Measurements from ENCODE around the gene TCP11L2. TPM values are rescaled to one million over a fixed set of nuclear protein-coding genes. Genes with fewer than 3 reads are reported as not detected.

The TCP11L2 gene
- total and polyA plus RNA-seq, 4 donors: 5.5 to 50.9 (median 17.0) TPM

- Histone ChIP-seq H3K27ac (ENCODE audit: low read depth in 1 of 2, low read length in 2 of 2) (no peak overlapping the region), H3K4me3 (ENCODE audit: low read length in 2 of 2) (no peak overlapping the region), H3K27me3 (ENCODE audit: control insufficient read depth in 1 of 2, insufficient read depth in 2 of 2, low read length in 1 of 2) (no peaks in the 10 kb centered on the region), H3K9me3 (ENCODE audit: control insufficient read depth, low read length) (no peaks in the 10 kb centered on the region), H3K4me1 (ENCODE audit: control insufficient read depth in 1 of 2, insufficient read depth in 2 of 2, low read length in 2 of 2) (no peaks in the 10 kb centered on the region), H3K36me3 (ENCODE audit: control insufficient read depth in 1 of 2, insufficient read depth in 2 of 2, low read length in 1 of 2) (peaks cover 10 to 17% of the 10 kb centered on the region in 2 donors)
- DNase-seq (no peak), ATAC-seq (ENCODE audit: low FRiP score) (no peak)
- WGBS, 2 donors: 70 to 72% methylated on average over 7 of the region's 7 CpGs
- intact Hi-C loops (cut with DNase I): no loop called here
These were observed 18.8 kb downstream of the TCP11L2 start for GRCh38 chr12:106321139-106321850.

- Histone ChIP-seq H3K36me3 (ENCODE audit: control insufficient read depth in 1 of 2, insufficient read depth in 2 of 2, low read length in 1 of 2) (peaks cover 10 to 11% of the 10 kb centered on the region in 2 donors), H3K4me3 (ENCODE audit: low read length in 2 of 2) (no peak overlapping the region), H3K27ac (ENCODE audit: low read depth in 1 of 2, low read length in 2 of 2) (no peak overlapping the region), H3K27me3 (ENCODE audit: control insufficient read depth in 1 of 2, insufficient read depth in 2 of 2, low read length in 1 of 2) (no peaks in the 10 kb centered on the region), H3K9me3 (ENCODE audit: control insufficient read depth, low read length) (no peaks in the 10 kb centered on the region), H3K4me1 (ENCODE audit: control insufficient read depth in 1 of 2, insufficient read depth in 2 of 2, low read length in 2 of 2) (no peaks in the 10 kb centered on the region)
- intact Hi-C loops (cut with DNase I): no loop called here
- ATAC-seq (ENCODE audit: low FRiP score): no peak
- WGBS, 2 donors: 98% methylated on average over 2 of the region's 2 CpGs
- no peak for DNase-seq
These were observed 21.0 kb downstream of the TCP11L2 start for GRCh38 chr12:106323537-106323936.

GRCh38 chr12:106327309-106327869, 24.9 kb downstream of the TCP11L2 start:
- H3K36me3 ChIP-seq (ENCODE audit: control insufficient read depth in 1 of 2, insufficient read depth in 2 of 2, low read length in 1 of 2): peaks cover 8 to 14% of the 10 kb centered on the region in 2 donors
- ATAC-seq (ENCODE audit: low FRiP score) (no peak), DNase-seq (no peak)
- no peaks in the 10 kb centered on the region for H3K4me1 ChIP-seq (ENCODE audit: control insufficient read depth in 1 of 2, insufficient read depth in 2 of 2, low read length in 2 of 2)
- intact Hi-C loops (cut with DNase I): no loop called here
- no peaks in the 10 kb centered on the region for H3K9me3 ChIP-seq (ENCODE audit: control insufficient read depth, low read length)
- 81 to 83% methylated on average over 2 of the region's 2 CpGs for WGBS, 2 donors
- H3K27me3 ChIP-seq (ENCODE audit: control insufficient read depth in 1 of 2, insufficient read depth in 2 of 2, low read length in 1 of 2): no peaks in the 10 kb centered on the region
- no peak overlapping the region for H3K27ac ChIP-seq (ENCODE audit: low read depth in 1 of 2, low read length in 2 of 2)
- no peak overlapping the region for H3K4me3 ChIP-seq (ENCODE audit: low read length in 2 of 2)

- ATAC-seq (ENCODE audit: low FRiP score) (no peak), DNase-seq (no peak)
- no peak overlapping the region for H3K4me3 ChIP-seq (ENCODE audit: low read length in 2 of 2)
- H3K4me1 ChIP-seq (ENCODE audit: control insufficient read depth in 1 of 2, insufficient read depth in 2 of 2, low read length in 2 of 2): no peaks in the 10 kb centered on the region
- no peaks in the 10 kb centered on the region for H3K27me3 ChIP-seq (ENCODE audit: control insufficient read depth in 1 of 2, insufficient read depth in 2 of 2, low read length in 1 of 2)
- intact Hi-C loops (cut with DNase I): no loop called here
- H3K36me3 ChIP-seq (ENCODE audit: control insufficient read depth in 1 of 2, insufficient read depth in 2 of 2, low read length in 1 of 2): peaks cover 8 to 10% of the 10 kb centered on the region in 2 donors
- no peak overlapping the region for H3K27ac ChIP-seq (ENCODE audit: low read depth in 1 of 2, low read length in 2 of 2)
- 82 to 89% methylated on average over 7 of the region's 7 CpGs for WGBS, 2 donors
- no peaks in the 10 kb centered on the region for H3K9me3 ChIP-seq (ENCODE audit: control insufficient read depth, low read length)
These were observed 26.2 kb downstream of the TCP11L2 start for GRCh38 chr12:106328735-106329134.

DNA sequence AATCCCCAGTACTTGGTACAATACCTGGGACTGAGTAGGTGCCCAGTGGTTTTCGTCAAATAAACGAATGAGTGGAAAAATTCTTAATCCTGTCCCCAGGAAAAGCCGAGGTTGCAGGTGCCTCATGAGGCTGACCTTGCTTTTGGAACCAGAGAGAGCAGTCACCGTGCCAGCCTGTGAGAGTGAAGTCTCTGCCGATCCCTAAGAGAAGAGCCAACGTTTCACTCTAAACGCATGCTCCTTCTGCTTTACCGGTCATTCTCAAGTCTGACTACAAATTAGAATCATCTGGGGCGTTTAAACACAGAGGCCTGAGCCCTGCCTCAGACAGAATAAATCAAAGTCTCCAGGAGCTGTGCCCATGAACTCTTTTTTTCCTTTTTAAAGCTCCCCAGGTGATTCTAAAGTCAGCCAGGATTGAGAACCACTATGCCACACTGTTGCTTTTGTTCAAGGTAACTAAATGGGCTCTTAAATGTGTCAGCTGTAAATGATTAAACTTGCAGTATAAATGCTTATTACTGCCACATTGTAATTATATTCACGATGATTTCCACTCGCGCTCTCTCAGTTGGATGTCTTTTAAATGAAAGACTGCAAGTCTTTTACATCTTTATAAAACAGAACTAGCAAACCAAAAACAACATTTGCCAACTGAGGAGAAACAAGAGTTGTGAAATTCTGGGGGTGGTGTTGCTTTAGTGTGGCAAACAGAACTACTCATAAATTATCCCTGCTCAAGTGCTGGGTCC, 26.9 kb downstream of the TCP11L2 start:
- H3K9me3 ChIP-seq (ENCODE audit: control insufficient read depth, low read length): no peaks in the 10 kb centered on the region
- no peaks in the 10 kb centered on the region for H3K27me3 ChIP-seq (ENCODE audit: control insufficient read depth in 1 of 2, insufficient read depth in 2 of 2, low read length in 1 of 2)
- no peak overlapping the region for H3K4me3 ChIP-seq (ENCODE audit: low read length in 2 of 2)
- DNase-seq: no peak
- no peaks in the 10 kb centered on the region for H3K4me1 ChIP-seq (ENCODE audit: control insufficient read depth in 1 of 2, insufficient read depth in 2 of 2, low read length in 2 of 2)
- H3K36me3 ChIP-seq (ENCODE audit: control insufficient read depth in 1 of 2, insufficient read depth in 2 of 2, low read length in 1 of 2): peaks cover 8 to 10% of the 10 kb centered on the region in 2 donors
- 66 to 73% methylated on average over 12 of the region's 12 CpGs for WGBS, 2 donors
- ATAC-seq (ENCODE audit: low FRiP score): no peak
- intact Hi-C loops (cut with DNase I): no loop called here
- no peak overlapping the region for H3K27ac ChIP-seq (ENCODE audit: low read depth in 1 of 2, low read length in 2 of 2)

DNA sequence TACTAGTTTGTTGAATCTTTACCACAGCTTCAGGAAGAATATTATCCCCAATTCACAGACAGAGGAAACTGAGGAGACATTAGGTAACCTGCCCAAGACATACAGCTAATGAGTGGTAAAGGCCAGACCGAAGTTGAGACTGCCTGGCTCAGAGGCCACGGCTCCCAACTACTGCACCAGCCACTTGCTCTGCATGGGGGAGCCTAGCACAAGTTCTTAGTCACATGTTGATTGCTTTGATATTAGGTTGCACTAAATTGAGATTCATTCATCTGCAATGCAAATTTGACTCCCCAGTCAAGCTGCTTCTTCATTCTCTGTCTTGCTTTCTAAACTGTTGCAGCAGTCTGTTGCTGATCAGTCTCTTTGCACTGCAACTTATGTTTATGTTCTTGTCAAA, 29.1 kb downstream of the TCP11L2 start:
- H3K4me1 ChIP-seq (ENCODE audit: control insufficient read depth in 1 of 2, insufficient read depth in 2 of 2, low read length in 2 of 2): no peaks in the 10 kb centered on the region
- intact Hi-C loops (cut with DNase I): no loop called here
- H3K27ac ChIP-seq (ENCODE audit: low read depth in 1 of 2, low read length in 2 of 2): no peak overlapping the region
- no peak overlapping the region for H3K4me3 ChIP-seq (ENCODE audit: low read length in 2 of 2)
- WGBS, 2 donors: 91 to 98% methylated on average over 2 of the region's 2 CpGs
- no peaks in the 10 kb centered on the region for H3K27me3 ChIP-seq (ENCODE audit: control insufficient read depth in 1 of 2, insufficient read depth in 2 of 2, low read length in 1 of 2)
- no peak for DNase-seq
- peaks cover 7 to 9% of the 10 kb centered on the region in 2 donors for H3K36me3 ChIP-seq (ENCODE audit: control insufficient read depth in 1 of 2, insufficient read depth in 2 of 2, low read length in 1 of 2)
- H3K9me3 ChIP-seq (ENCODE audit: control insufficient read depth, low read length): no peaks in the 10 kb centered on the region
- ATAC-seq (ENCODE audit: low FRiP score): no peak

- peaks cover 7 to 9% of the 10 kb centered on the region in 2 donors for H3K36me3 ChIP-seq (ENCODE audit: control insufficient read depth in 1 of 2, insufficient read depth in 2 of 2, low read length in 1 of 2)
- H3K9me3 ChIP-seq (ENCODE audit: control insufficient read depth, low read length): no peaks in the 10 kb centered on the region
- no peak overlapping the region for H3K4me3 ChIP-seq (ENCODE audit: low read length in 2 of 2)
- no peaks in the 10 kb centered on the region for H3K4me1 ChIP-seq (ENCODE audit: control insufficient read depth in 1 of 2, insufficient read depth in 2 of 2, low read length in 2 of 2)
- ATAC-seq (ENCODE audit: low FRiP score) (no peak), DNase-seq (no peak)
- no peak overlapping the region for H3K27ac ChIP-seq (ENCODE audit: low read depth in 1 of 2, low read length in 2 of 2)
- H3K27me3 ChIP-seq (ENCODE audit: control insufficient read depth in 1 of 2, insufficient read depth in 2 of 2, low read length in 1 of 2): no peaks in the 10 kb centered on the region
- intact Hi-C loops (cut with DNase I): no loop called here
These were observed 30.0 kb downstream of the TCP11L2 start for GRCh38 chr12:106332536-106332935.

DNA sequence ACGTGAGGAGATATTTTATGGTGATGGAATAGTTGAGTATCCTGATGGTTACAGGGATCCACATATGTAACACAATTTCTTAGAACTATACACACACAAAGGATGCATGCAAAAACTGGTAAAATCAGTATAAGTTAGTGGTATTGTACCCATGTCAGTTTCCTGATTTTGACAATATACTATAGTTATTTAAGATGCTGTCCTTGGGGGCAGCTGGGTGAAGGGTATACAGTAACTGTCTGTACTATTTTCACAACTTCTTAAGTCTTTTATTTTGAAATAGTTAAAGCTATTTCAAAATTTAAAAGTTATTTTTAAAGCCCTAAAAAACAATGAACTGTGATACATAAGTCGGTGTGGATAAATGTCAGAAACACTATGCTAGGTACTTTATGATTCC, 30.5 kb downstream of the TCP11L2 start:
- 63 to 70% methylated on average over 2 of the region's 2 CpGs for WGBS, 2 donors
- Histone ChIP-seq H3K4me3 (ENCODE audit: low read length in 2 of 2) (no peak overlapping the region), H3K9me3 (ENCODE audit: control insufficient read depth, low read length) (no peaks in the 10 kb centered on the region), H3K27me3 (ENCODE audit: control insufficient read depth in 1 of 2, insufficient read depth in 2 of 2, low read length in 1 of 2) (no peaks in the 10 kb centered on the region), H3K27ac (ENCODE audit: low read depth in 1 of 2, low read length in 2 of 2) (no peak overlapping the region), H3K36me3 (ENCODE audit: control insufficient read depth in 1 of 2, insufficient read depth in 2 of 2, low read length in 1 of 2) (peaks cover 7 to 9% of the 10 kb centered on the region in 2 donors), H3K4me1 (ENCODE audit: control insufficient read depth in 1 of 2, insufficient read depth in 2 of 2, low read length in 2 of 2) (no peaks in the 10 kb centered on the region)
- ATAC-seq (ENCODE audit: low FRiP score): no peak
- DNase-seq: no peak
- intact Hi-C loops (cut with DNase I): no loop called here

GRCh38 chr12:106333756-106334155, 31.2 kb downstream of the TCP11L2 start:
- ATAC-seq (ENCODE audit: low FRiP score) (no peak), DNase-seq (no peak)
- Histone ChIP-seq H3K27ac (ENCODE audit: low read depth in 1 of 2, low read length in 2 of 2) (no peak overlapping the region), H3K27me3 (ENCODE audit: control insufficient read depth in 1 of 2, insufficient read depth in 2 of 2, low read length in 1 of 2) (no peaks in the 10 kb centered on the region), H3K4me1 (ENCODE audit: control insufficient read depth in 1 of 2, insufficient read depth in 2 of 2, low read length in 2 of 2) (no peaks in the 10 kb centered on the region), H3K9me3 (ENCODE audit: control insufficient read depth, low read length) (no peaks in the 10 kb centered on the region), H3K36me3 (ENCODE audit: control insufficient read depth in 1 of 2, insufficient read depth in 2 of 2, low read length in 1 of 2) (peaks cover 7 to 8% of the 10 kb centered on the region in 2 donors), H3K4me3 (ENCODE audit: low read length in 2 of 2) (no peak overlapping the region)
- intact Hi-C loops (cut with DNase I): no loop called here
- WGBS, 2 donors: 95% methylated on average over 2 of the region's 2 CpGs

Measured in aorta (tissue), 5 donors.